SH-SY5Y (cell line): ENCODE results near the gene RHBDL1.

Source experiments
- GATA2 ChIP-seq: IDR thresholded peaks from 2 replicates; pipeline ENCODE4 v1.6.1; 2011; ENCODE audit warnings: mild to moderate bottlenecking, low read depth, low read length
- GATA3 ChIP-seq: IDR thresholded peaks from 2 replicates; pipeline ENCODE4 v1.6.1; 2011; ENCODE audit warnings: low read depth, mild to moderate bottlenecking, low read length, moderate library complexity

RHBDL1 gene

GRCh38 chr16:715477-716199 is 40.2 kb downstream of the RHBDL1 start:
- TF ChIP-seq GATA2: no peak
- TF ChIP-seq GATA3: no peak

GRCh38 chr16:716200-716568 is 40.7 kb downstream of the RHBDL1 start:
- no peak for TF ChIP-seq GATA3
- no peak for TF ChIP-seq GATA2

GRCh38 chr16:716768-717325 is 41.4 kb downstream of the RHBDL1 start:
- TF ChIP-seq GATA3: no peak
- no peak for TF ChIP-seq GATA2

GRCh38 chr16:717450-718245 is 42.2 kb downstream of the RHBDL1 start:
- no peak for TF ChIP-seq GATA3
- no peak for TF ChIP-seq GATA2

- TF ChIP-seq GATA3 (no peak), GATA2 (no peak)
These were observed 42.9 kb downstream of the RHBDL1 start for GRCh38 chr16:718389-718788.

- TF ChIP-seq GATA2 (no peak), GATA3 (no peak)
These were observed 43.5 kb downstream of the RHBDL1 start for GRCh38 chr16:718922-719321.

- no peak for TF ChIP-seq GATA3
- no peak for TF ChIP-seq GATA2
These were observed 44.5 kb downstream of the RHBDL1 start for GRCh38 chr16:719815-720446.

- TF ChIP-seq GATA3 (no peak), GATA2 (no peak)
These were observed 45.0 kb downstream of the RHBDL1 start for GRCh38 chr16:720447-720989.

GRCh38 chr16:720990-721764 is 45.7 kb downstream of the RHBDL1 start, which contains the start of gene ANTKMT:
ANTKMT (plus strand) TSS chr16:721146; CDS start chr16:721275, 129 bp downstream.
- no peak for TF ChIP-seq GATA3
- no peak for TF ChIP-seq GATA2

GRCh38 chr16:721765-722540 is 46.5 kb downstream of the RHBDL1 start:
- peak; percentile 69 for TF ChIP-seq GATA2
- no peak for TF ChIP-seq GATA3

GRCh38 chr16:722835-723633 is 47.6 kb downstream of the RHBDL1 start:
- no peak for TF ChIP-seq GATA3

GRCh38 chr16:723695-724094 is 48.2 kb downstream of the RHBDL1 start:
- TF ChIP-seq GATA2 (no peak), GATA3 (no peak)
